BE2C (cell line): ENCODE data around the gene MAP2.

Source experiments
- DNase-seq: peaks from one replicate; pipeline ENCODE4 v3.0.0-alpha.2; 2020
- H3K27me3 ChIP-seq: fragments of 250-450 bp; sonication (Bioruptor Pico); 2 replicates; pipeline ENCODE4 v1.5.1; 2020; ENCODE audit warnings: mild to moderate bottlenecking
- H3K36me3 ChIP-seq: fragments of 250-450 bp; sonication (Bioruptor Pico); 2 replicates; pipeline ENCODE4 v1.5.1; 2020; ENCODE audit warnings: mild to moderate bottlenecking
- H3K4me1 ChIP-seq: fragments of 250-450 bp; sonication (Bioruptor Pico); 2 replicates; pipeline ENCODE4 v1.5.1; 2020
- H3K4me3 ChIP-seq: 2 replicates; pipeline ENCODE4 v1.5.1; 2011; ENCODE audit warnings: low read depth, low read length
- H3K9me3 ChIP-seq: fragments of 250-450 bp; sonication (Bioruptor Pico); 2 replicates; pipeline ENCODE4 v1.5.1; 2020
- TF ChIP-seq, protein P1 (sequence below): IDR thresholded peaks from 2 replicates; pipeline ENCODE4 v1.5.1; 2012; ENCODE audit warnings: mild to moderate bottlenecking, low read depth, low read length

The MAP2 gene

GRCh38 chr2:209610631-209611030 lies 186.8 kb downstream of the MAP2 start:
- Histone ChIP-seq H3K9me3 (no peaks in the 10 kb centered on the region), H3K4me1 (no peaks in the 10 kb centered on the region), H3K27me3 (no peaks in the 10 kb centered on the region), H3K4me3 (no peak overlapping the region), H3K36me3 (peaks cover 5% of the 10 kb centered on the region; the same call in 1 of the 2 replicates)
- no peak for DNase-seq
- TF ChIP-seq, protein P1, sequence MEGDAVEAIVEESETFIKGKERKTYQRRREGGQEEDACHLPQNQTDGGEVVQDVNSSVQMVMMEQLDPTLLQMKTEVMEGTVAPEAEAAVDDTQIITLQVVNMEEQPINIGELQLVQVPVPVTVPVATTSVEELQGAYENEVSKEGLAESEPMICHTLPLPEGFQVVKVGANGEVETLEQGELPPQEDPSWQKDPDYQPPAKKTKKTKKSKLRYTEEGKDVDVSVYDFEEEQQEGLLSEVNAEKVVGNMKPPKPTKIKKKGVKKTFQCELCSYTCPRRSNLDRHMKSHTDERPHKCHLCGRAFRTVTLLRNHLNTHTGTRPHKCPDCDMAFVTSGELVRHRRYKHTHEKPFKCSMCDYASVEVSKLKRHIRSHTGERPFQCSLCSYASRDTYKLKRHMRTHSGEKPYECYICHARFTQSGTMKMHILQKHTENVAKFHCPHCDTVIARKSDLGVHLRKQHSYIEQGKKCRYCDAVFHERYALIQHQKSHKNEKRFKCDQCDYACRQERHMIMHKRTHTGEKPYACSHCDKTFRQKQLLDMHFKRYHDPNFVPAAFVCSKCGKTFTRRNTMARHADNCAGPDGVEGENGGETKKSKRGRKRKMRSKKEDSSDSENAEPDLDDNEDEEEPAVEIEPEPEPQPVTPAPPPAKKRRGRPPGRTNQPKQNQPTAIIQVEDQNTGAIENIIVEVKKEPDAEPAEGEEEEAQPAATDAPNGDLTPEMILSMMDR: no peak

GRCh38 chr2:209613649-209614305 lies 189.9 kb downstream of the MAP2 start:
- H3K4me3 ChIP-seq: no peak overlapping the region
- TF ChIP-seq, protein P1: no peak
- H3K9me3 ChIP-seq: no peaks in the 10 kb centered on the region
- DNase-seq: no peak
- H3K36me3 ChIP-seq: peaks cover 5% of the 10 kb centered on the region; the same call in 1 of the 2 replicates
- no peaks in the 10 kb centered on the region for H3K27me3 ChIP-seq
- no peaks in the 10 kb centered on the region for H3K4me1 ChIP-seq

DNA sequence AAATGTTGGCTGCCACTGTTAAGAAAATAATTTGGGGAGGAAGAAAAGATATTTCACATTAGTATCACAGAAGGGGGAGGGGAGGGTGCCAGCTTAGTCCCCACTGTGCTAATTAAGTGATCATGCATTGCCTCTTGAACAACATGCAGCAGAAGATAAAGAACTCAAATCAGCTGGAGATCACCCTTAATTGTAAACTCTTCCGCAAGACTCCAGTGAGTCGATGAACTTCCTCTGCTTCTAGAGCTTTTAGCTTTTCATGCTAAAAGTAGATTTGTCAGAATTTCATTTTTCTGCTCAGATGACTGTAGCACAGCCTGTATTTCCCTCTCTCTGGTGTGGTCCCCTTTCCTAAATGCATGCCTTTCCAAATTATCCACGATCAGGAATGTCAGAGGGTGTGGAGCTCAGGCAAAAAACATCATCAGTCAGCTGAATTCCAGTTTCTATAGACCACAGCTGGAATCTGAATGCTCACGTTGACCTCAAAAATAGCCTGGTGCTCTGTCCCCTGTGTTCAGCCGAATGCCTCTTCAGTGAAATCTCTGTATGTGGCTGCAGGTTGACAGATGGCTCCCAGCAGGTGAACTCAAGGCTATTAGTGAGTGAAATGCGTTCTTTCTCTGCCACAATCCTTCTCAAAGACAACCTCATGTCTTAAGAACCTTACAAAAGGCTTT lies 191.0 kb downstream of the MAP2 start:
- H3K4me1 ChIP-seq: peaks cover 3% of the 10 kb centered on the region
- H3K9me3 ChIP-seq: no peaks in the 10 kb centered on the region
- H3K27me3 ChIP-seq: no peaks in the 10 kb centered on the region
- no peak for DNase-seq
- TF ChIP-seq, protein P1: no peak
- H3K36me3 ChIP-seq: peaks cover 5% of the 10 kb centered on the region; the same call in 1 of the 2 replicates
- no peak overlapping the region for H3K4me3 ChIP-seq

DNA sequence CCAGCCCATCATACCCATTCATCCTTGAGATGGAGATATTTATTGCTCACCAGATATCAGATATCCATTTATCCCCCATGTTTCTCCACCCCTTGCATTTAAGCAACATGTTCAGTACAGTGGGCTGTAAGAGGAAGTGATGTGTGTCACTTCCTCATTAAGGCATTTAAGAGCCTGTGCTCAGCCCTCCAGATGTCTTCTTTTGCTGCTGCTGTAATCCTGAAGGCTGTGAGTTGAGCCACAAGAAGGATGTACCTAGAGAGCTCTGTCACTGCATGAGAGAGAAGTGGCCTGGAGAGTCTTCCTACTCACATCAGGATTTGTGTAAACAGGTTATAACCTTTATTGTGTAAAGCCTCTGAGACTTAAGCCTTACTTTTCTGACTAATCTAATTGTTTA lies 195.9 kb downstream of the MAP2 start:
- peaks cover 24% of the 10 kb centered on the region for H3K4me1 ChIP-seq
- TF ChIP-seq, protein P1: no peak
- no peaks in the 10 kb centered on the region for H3K9me3 ChIP-seq
- peaks cover 3% of the 10 kb centered on the region; the same call in 1 of the 2 replicates for H3K36me3 ChIP-seq
- DNase-seq: no peak
- no peak overlapping the region for H3K4me3 ChIP-seq
- H3K27me3 ChIP-seq: no peaks in the 10 kb centered on the region

DNA sequence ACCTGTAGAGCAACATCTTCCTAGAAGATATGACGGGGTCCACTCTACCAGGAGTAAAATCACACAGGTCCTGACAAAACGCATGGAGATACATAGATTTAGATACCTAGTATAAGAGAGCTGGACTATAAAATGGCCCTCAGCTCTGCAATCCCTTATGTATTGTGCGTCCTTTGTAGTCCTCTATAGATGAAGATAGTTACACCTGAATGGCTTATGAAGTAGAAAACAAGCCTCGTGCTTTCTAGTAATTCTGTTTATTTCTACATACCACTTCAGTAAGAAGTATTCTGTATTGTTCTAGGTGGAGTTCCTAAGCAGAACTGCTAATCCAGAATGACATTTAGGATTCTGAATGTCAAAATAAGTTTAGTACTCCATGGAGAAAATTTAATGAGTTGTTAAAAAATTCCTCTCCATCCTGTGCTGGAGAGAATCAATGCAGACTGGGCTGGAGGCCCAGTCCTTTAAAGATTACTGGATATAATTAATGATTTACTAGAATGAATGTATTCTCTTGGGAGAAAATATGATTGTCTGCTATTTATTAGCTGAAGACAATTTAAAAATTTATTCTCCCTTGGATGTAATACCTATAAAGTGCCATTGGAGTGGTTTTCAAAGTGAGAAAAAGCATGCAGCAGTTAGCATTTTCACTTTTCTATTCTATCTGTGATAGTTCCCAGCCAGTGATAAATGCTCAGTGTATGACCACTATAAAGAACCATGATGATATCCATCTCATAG lies 200.5 kb downstream of the MAP2 start:
- no peak overlapping the region for H3K4me3 ChIP-seq
- H3K36me3 ChIP-seq: peaks cover 18% of the 10 kb centered on the region

More for the DNA sequence above, 200.5 kb downstream of the MAP2 start:
- H3K4me1 ChIP-seq: peaks cover 27% of the 10 kb centered on the region
- TF ChIP-seq, protein P1: no peak
- H3K9me3 ChIP-seq: no peaks in the 10 kb centered on the region
- no peak for DNase-seq
- H3K27me3 ChIP-seq: no peaks in the 10 kb centered on the region
